WERI-Rb-1 (cell line): ENCODE measurements around the gene RNF182.

Source experiments
- DNase-seq: peaks from one replicate; pipeline ENCODE4 v3.0.0-alpha.2; 2020
- H3K27ac ChIP-seq: fragments of 250-450 bp; sonication (Bioruptor Pico); 2 replicates; pipeline ENCODE4 v1.5.1; 2020; ENCODE audit warnings: mild to moderate bottlenecking, moderate library complexity
- H3K27me3 ChIP-seq: fragments of 250-450 bp; sonication (Bioruptor Pico); 2 replicates; pipeline ENCODE4 v1.5.1; 2021; ENCODE audit warnings: mild to moderate bottlenecking, low read depth, moderate library complexity; ENCODE audit not compliant: insufficient read depth, severe bottlenecking
- H3K36me3 ChIP-seq: fragments of 250-450 bp; sonication (Bioruptor Pico); 2 replicates; pipeline ENCODE4 v1.5.1; 2020; ENCODE audit warnings: mild to moderate bottlenecking, moderate library complexity
- H3K4me3 ChIP-seq: 2 replicates; pipeline ENCODE4 v1.5.1; 2011; ENCODE audit warnings: low read depth, mild to moderate bottlenecking, control low read depth, low read length
- H3K9me3 ChIP-seq: fragments of 250-450 bp; sonication (Bioruptor Pico); 2 replicates; pipeline ENCODE4 v1.5.1; 2021; ENCODE audit warnings: mild to moderate bottlenecking, moderate library complexity; ENCODE audit not compliant: severe bottlenecking
- CTCF ChIP-seq: IDR thresholded peaks from 2 replicates; pipeline ENCODE4 v1.5.1; 2011; ENCODE audit warnings: low read depth, mild to moderate bottlenecking, control low read depth, inconsistent platforms, low read length

Gene RNF182

GRCh38 chr6:14010275-14010674, 85.5 kb downstream of the RNF182 start:
- DNase-seq, result no peak
- Histone ChIP-seq H3K27ac (no peak overlapping the region), H3K27me3 (no peaks in the 10 kb centered on the region), H3K9me3 (no peaks in the 10 kb centered on the region), H3K36me3 (no peaks in the 10 kb centered on the region), H3K4me3 (no peak overlapping the region)
- TF ChIP-seq CTCF, result no peak

GRCh38 chr6:14012313-14013030, 87.7 kb downstream of the RNF182 start:
- no peak overlapping the region for H3K4me3 ChIP-seq
- no peaks in the 10 kb centered on the region for H3K36me3 ChIP-seq
- H3K27ac ChIP-seq, result no peak overlapping the region
- no peaks in the 10 kb centered on the region for H3K27me3 ChIP-seq
- no peak for TF ChIP-seq CTCF
- H3K9me3 ChIP-seq, result no peaks in the 10 kb centered on the region
- no peak for DNase-seq

- no peak overlapping the region for H3K4me3 ChIP-seq
- no peaks in the 10 kb centered on the region for H3K36me3 ChIP-seq
- H3K27ac ChIP-seq, result no peak overlapping the region
- no peak for TF ChIP-seq CTCF
- DNase-seq, result no peak
- no peaks in the 10 kb centered on the region for H3K27me3 ChIP-seq
- H3K9me3 ChIP-seq, result peaks cover 5% of the 10 kb centered on the region
Observed at GRCh38 chr6:14015964-14016363, 91.2 kb downstream of the RNF182 start.

- no peak overlapping the region for H3K4me3 ChIP-seq
- no peak overlapping the region for H3K27ac ChIP-seq
- DNase-seq, result no peak
- TF ChIP-seq CTCF, result no peak
- H3K36me3 ChIP-seq, result no peaks in the 10 kb centered on the region
- peaks cover 5% of the 10 kb centered on the region for H3K9me3 ChIP-seq
- H3K27me3 ChIP-seq, result no peaks in the 10 kb centered on the region
Observed at GRCh38 chr6:14016432-14016831, 91.7 kb downstream of the RNF182 start.

GRCh38 chr6:14016935-14017625, 92.3 kb downstream of the RNF182 start:
- Histone ChIP-seq H3K9me3 (peaks cover 5% of the 10 kb centered on the region), H3K27me3 (no peaks in the 10 kb centered on the region), H3K27ac (no peak overlapping the region), H3K4me3 (no peak overlapping the region), H3K36me3 (no peaks in the 10 kb centered on the region)
- no peak for DNase-seq
- TF ChIP-seq CTCF, result no peak
